OCI-LY3 (cell line): ENCODE measurements around the gene CSNK1G2.

ENCODE experiments used
- H2AFZ ChIP-seq: fragments of 200-600, 300-600 bp; shearing (Covaris generic); 2 replicates; pipeline ENCODE4 v1.6.0; 2014; ENCODE audit warnings: antibody characterized with exemption, low read depth, low read length
- H3K27ac ChIP-seq: fragments of 200-600, 300-600 bp; sonication (generic); 2 replicates; pipeline ENCODE4 v1.5.1; 2014; ENCODE audit warnings: mild to moderate bottlenecking, low read length, moderate library complexity, mixed read lengths
- H3K27me3 ChIP-seq: fragments of 200-600, 300-600 bp; sonication (generic); 2 replicates; pipeline ENCODE4 v1.6.1; 2014; ENCODE audit warnings: low read depth, low read length, mixed read lengths
- H3K36me3 ChIP-seq: fragments of 200-600, 300-600 bp; sonication (generic); replicated peaks from 2 replicates; pipeline ENCODE3; 2014; ENCODE audit warnings: low read depth, low read length, mixed read lengths
- H3K4me1 ChIP-seq: fragments of 300-600, 200-600 bp; sonication (generic); 2 replicates; pipeline ENCODE4 v1.6.1; 2014; ENCODE audit warnings: low read length, mixed read lengths
- H3K4me2 ChIP-seq: fragments of 200-600, 300-600 bp; sonication (generic); 2 replicates; pipeline ENCODE4 v1.6.1; 2014; ENCODE audit warnings: low read length, mixed read lengths
- H3K4me3 ChIP-seq: fragments of 300-600, 200-600 bp; sonication (generic); 2 replicates; pipeline ENCODE4 v1.5.1; 2014; ENCODE audit warnings: antibody characterized with exemption, mild to moderate bottlenecking, low read length, moderate library complexity
- H3K79me2 ChIP-seq: fragments of 300-600, 200-600 bp; shearing (Covaris generic); 2 replicates; pipeline ENCODE4 v1.6.1; 2014; ENCODE audit warnings: mild to moderate bottlenecking, low read length, mixed read lengths
- H3K9ac ChIP-seq: fragments of 300-600, 200-600 bp; shearing (Covaris generic); 2 replicates; pipeline ENCODE4 v1.6.0; 2014; ENCODE audit warnings: mild to moderate bottlenecking, low read length, moderate library complexity
- H3K9me3 ChIP-seq: fragments of 200-600, 300-600 bp; shearing (Covaris generic); 2 replicates; pipeline ENCODE4 v1.6.1; 2014; ENCODE audit warnings: low read length, mixed read lengths; ENCODE audit not compliant: insufficient read depth
- H4K20me1 ChIP-seq: fragments of 200-600, 300-600 bp; sonication (generic); 2 replicates; pipeline ENCODE4 v1.6.1; 2016; ENCODE audit warnings: low read length, mixed read lengths; ENCODE audit not compliant: insufficient read depth
- CTCF ChIP-seq: fragments of 200-600, 300-600 bp; sonication (generic); IDR thresholded peaks from 2 replicates; pipeline ENCODE4 v1.5.1; 2014; ENCODE audit warnings: antibody characterized with exemption, low read length, low read depth
- EZH2phosphoT487 ChIP-seq: fragments of 200-600 bp; shearing (Covaris generic); IDR thresholded peaks from 2 replicates; pipeline ENCODE4 v1.6.1; 2018; ENCODE audit warnings: antibody characterized with exemption, mixed run types, low read depth

The CSNK1G2 gene

GRCh38 chr19:2011169-2011568 lies 70.2 kb downstream of the CSNK1G2 start:
- H3K4me2 ChIP-seq: no peak overlapping the region
- no peak overlapping the region for H2AFZ ChIP-seq
- H4K20me1 ChIP-seq: peaks cover 10% of the 10 kb centered on the region; the same call in 1 of the 2 replicates
- no peaks in the 10 kb centered on the region for H3K9me3 ChIP-seq
- H3K36me3 ChIP-seq: peaks cover 28% of the 10 kb centered on the region
- H3K9ac ChIP-seq: no peak overlapping the region
- no peak overlapping the region for H3K27ac ChIP-seq
- no peak overlapping the region for H3K4me3 ChIP-seq
- H3K4me1 ChIP-seq: peaks cover 11% of the 10 kb centered on the region
- no peaks in the 10 kb centered on the region for H3K27me3 ChIP-seq
- TF ChIP-seq CTCF (no peak), EZH2phosphoT487 (no peak)
- peaks cover 43% of the 10 kb centered on the region for H3K79me2 ChIP-seq

GRCh38 chr19:2012941-2013682 lies 72.1 kb downstream of the CSNK1G2 start:
- Histone ChIP-seq H4K20me1 (peaks cover 8% of the 10 kb centered on the region; the same call in 1 of the 2 replicates), H3K27ac (no peak overlapping the region), H3K9ac (no peak overlapping the region), H2AFZ (no peak overlapping the region), H3K79me2 (peaks cover 39% of the 10 kb centered on the region), H3K27me3 (no peaks in the 10 kb centered on the region), H3K36me3 (peaks cover 28% of the 10 kb centered on the region), H3K4me1 (peaks cover 16% of the 10 kb centered on the region), H3K4me3 (no peak overlapping the region), H3K9me3 (no peaks in the 10 kb centered on the region), H3K4me2 (no peak overlapping the region)
- TF ChIP-seq CTCF (no peak), EZH2phosphoT487 (no peak)

- H3K4me3 ChIP-seq: no peak overlapping the region
- H4K20me1 ChIP-seq: peaks cover 8% of the 10 kb centered on the region; the same call in 1 of the 2 replicates
- no peak overlapping the region for H3K27ac ChIP-seq
- no peak overlapping the region for H3K9ac ChIP-seq
- H3K27me3 ChIP-seq: no peaks in the 10 kb centered on the region
- no peaks in the 10 kb centered on the region for H3K9me3 ChIP-seq
- peaks cover 39% of the 10 kb centered on the region for H3K79me2 ChIP-seq
- peaks cover 28% of the 10 kb centered on the region for H3K36me3 ChIP-seq
- H2AFZ ChIP-seq: no peak overlapping the region
- no peak for TF ChIP-seq EZH2phosphoT487
- no peak for TF ChIP-seq CTCF
- no peak overlapping the region for H3K4me2 ChIP-seq
- H3K4me1 ChIP-seq: peaks cover 16% of the 10 kb centered on the region
These were observed 72.7 kb downstream of the CSNK1G2 start for GRCh38 chr19:2013683-2013961.

GRCh38 chr19:2014131-2014571 lies 73.2 kb downstream of the CSNK1G2 start:
- H3K4me2 ChIP-seq: peak overlapping the region; percentile 84
- no peak overlapping the region for H3K27ac ChIP-seq
- H3K4me1 ChIP-seq: peaks cover 16% of the 10 kb centered on the region
- H3K36me3 ChIP-seq: peaks cover 25% of the 10 kb centered on the region
- H3K9ac ChIP-seq: peak overlapping the region; percentile 82; the same call in 1 of the 2 replicates
- no peaks in the 10 kb centered on the region for H3K27me3 ChIP-seq
- H3K79me2 ChIP-seq: peaks cover 39% of the 10 kb centered on the region
- H3K4me3 ChIP-seq: peak overlapping the region; percentile 83
- H2AFZ ChIP-seq: no peak overlapping the region
- TF ChIP-seq CTCF: no peak
- TF ChIP-seq EZH2phosphoT487: no peak
- no peaks in the 10 kb centered on the region for H3K9me3 ChIP-seq
- peaks cover 8% of the 10 kb centered on the region; the same call in 1 of the 2 replicates for H4K20me1 ChIP-seq
